Esophagus squamous epithelium (tissue), 5 donors: ENCODE data around the gene SFT2D2. TPM values are rescaled to one million over a fixed set of nuclear protein-coding genes. Genes with fewer than 3 reads are reported as not detected.

Experiments
- DNase-seq: peaks from one replicate; lab custom pipeline; 2025; lab: John Stamatoyannopoulos, UW
- H3K27ac ChIP-seq, 4 donors: fragments of 200-600 bp; sonication (generic); one replicate each; pipeline ENCODE4 v1.5.1; 2016 to 2019; ENCODE audit warnings: mild to moderate bottlenecking in 1 of 4
- H3K27me3 ChIP-seq, 4 donors: fragments of 200-600 bp; sonication (generic); 1 replicate in 3 of 4; 2 replicates in 1 of 4; pipeline versions ENCODE4 v1.5.1 to v1.6.0; 2017 to 2021; ENCODE audit warnings: antibody characterized with exemption in 1 of 4
- H3K36me3 ChIP-seq, 3 donors: fragments of 200-600 bp; sonication (generic); one replicate each; pipeline ENCODE4 v1.5.1; 2016 to 2019
- H3K4me1 ChIP-seq, 3 donors: fragments of 200-600 bp; sonication (generic); one replicate each; pipeline ENCODE4 v1.5.1; 2017 to 2019
- H3K4me3 ChIP-seq, 4 donors: fragments of 200-600 bp; sonication (generic); 1 replicate in 3 of 4; 2 replicates in 1 of 4; pipeline ENCODE4 v1.5.1; 2016 to 2019; ENCODE audit warnings: mild to moderate bottlenecking in 2 of 4, moderate library complexity in 1 of 4
- H3K9me3 ChIP-seq, 3 donors: fragments of 200-600 bp; sonication (generic); one replicate each; pipeline ENCODE4 v1.5.1; 2016 to 2019
- POLR2A ChIP-seq, 4 donors: fragments of 450-650 bp; IDR thresholded peaks; one replicate each; pipeline ENCODE4 v1.6.1; 2017; ENCODE audit warnings: antibody characterized with exemption in 4 of 4, mild to moderate bottlenecking in 4 of 4, moderate library complexity in 3 of 4
- WGBS, 2 donors: methylation state at CpG; one replicate each; pipeline ENCODE4 v1.1.5; 2018; 5-methylcytosine and 5-hydroxymethylcytosine counted together
- intact Hi-C: fragments of 100-400 bp; cut with DNase I; formaldehyde crosslinking; loops from one replicate; pipeline ENCODE4 v1.15.0; 2022
- total RNA-seq, 4 donors: library from RNA; depleted of rRNA; stranded (reverse); fragments of >200 nt; gene quantifications; one replicate each; pipeline ENCODE4 v1.1.0, GENCODE V29; 2016
- TF ChIP-seq, protein P1 (sequence below), 6 experiments: fragments of 450-650 bp in 4 of 6; fragments of 200-600 bp in 2 of 6; sonication (generic) in 2 of 6; IDR thresholded peaks; one replicate each; pipeline ENCODE4 v1.5.1; 2016 to 2019; ENCODE audit warnings: antibody characterized with exemption in 6 of 6, mild to moderate bottlenecking in 4 of 6, moderate library complexity in 4 of 6
- donor health status: DM: yes; HTN: yes; CAD: no.

Gene SFT2D2
- 10 to 100 TPM; 34.0 to 44.1 (median 40.1) TPM for total RNA-seq

DNA sequence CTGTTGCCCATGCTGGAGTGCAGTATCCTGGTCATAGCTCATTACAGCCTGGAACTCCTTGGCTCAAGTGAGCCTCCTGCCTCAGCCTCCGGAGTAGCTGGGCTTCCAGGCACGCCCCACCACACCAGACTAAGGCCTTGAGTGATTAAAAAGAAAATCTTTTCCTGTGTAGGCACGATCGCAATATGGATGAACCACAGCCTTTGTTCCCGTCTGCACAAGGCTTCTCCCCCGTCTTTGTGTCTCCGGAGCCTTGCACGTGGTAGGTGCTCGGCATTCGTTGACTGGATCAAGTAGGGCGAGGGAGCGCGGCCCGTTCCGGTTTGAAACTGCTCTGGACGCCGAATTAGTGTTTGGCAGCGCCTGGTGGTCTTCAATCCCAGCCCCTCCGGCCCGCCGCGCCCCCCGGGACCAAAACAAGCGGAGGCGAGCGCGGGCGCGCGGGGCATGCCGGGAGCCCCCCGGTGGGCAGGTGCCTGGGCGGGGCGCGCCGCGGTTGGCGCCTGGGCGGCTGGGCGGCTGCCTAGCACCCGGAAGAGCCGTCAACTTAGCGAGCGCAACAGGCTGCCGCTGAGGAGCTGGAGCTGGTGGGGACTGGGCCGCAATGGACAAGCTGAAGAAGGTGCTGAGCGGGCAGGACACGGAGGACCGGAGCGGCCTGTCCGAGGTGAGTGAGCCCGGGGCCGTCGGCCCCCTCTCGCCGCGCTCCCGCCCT lies at the start of gene SFT2D2:
Gene SFT2D2 (plus strand): TSS at position 529 of the 715 bp plus-strand sequence. CDS start 76 bp downstream, at position 605.
- 9 to 14% methylated on average over 1 to 10 of the region's 58 CpGs for WGBS, 2 donors
- Histone ChIP-seq H3K27ac (peak within 1 kb of the TSS; percentile 87 to 96 (median 94)), H3K27me3 (no peaks in the 10 kb centered on the region), H3K36me3 (peaks cover 0 to 12% (median 0%) of the 10 kb centered on the region in 3 donors), H3K4me3 (peak within 1 kb of the TSS; percentile 86 to 92 (median 90)), H3K4me1 (peaks cover 9 to 63% (median 35%) of the 10 kb centered on the region in 3 donors), H3K9me3 (no peaks in the 10 kb centered on the region)
- DNase-seq, result peak; percentile 15
- intact Hi-C loops, result no loop called here
- TF ChIP-seq POLR2A (IDR thresholded peaks at IDR 0.05), result peak in 3 of 4 donors; percentile 46 to 82 (median 76)
- TF ChIP-seq, protein P1, sequence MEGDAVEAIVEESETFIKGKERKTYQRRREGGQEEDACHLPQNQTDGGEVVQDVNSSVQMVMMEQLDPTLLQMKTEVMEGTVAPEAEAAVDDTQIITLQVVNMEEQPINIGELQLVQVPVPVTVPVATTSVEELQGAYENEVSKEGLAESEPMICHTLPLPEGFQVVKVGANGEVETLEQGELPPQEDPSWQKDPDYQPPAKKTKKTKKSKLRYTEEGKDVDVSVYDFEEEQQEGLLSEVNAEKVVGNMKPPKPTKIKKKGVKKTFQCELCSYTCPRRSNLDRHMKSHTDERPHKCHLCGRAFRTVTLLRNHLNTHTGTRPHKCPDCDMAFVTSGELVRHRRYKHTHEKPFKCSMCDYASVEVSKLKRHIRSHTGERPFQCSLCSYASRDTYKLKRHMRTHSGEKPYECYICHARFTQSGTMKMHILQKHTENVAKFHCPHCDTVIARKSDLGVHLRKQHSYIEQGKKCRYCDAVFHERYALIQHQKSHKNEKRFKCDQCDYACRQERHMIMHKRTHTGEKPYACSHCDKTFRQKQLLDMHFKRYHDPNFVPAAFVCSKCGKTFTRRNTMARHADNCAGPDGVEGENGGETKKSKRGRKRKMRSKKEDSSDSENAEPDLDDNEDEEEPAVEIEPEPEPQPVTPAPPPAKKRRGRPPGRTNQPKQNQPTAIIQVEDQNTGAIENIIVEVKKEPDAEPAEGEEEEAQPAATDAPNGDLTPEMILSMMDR (IDR thresholded peaks at IDR 0.05), result peak in 2 of 6 experiments; percentile 6 to 29

DNA sequence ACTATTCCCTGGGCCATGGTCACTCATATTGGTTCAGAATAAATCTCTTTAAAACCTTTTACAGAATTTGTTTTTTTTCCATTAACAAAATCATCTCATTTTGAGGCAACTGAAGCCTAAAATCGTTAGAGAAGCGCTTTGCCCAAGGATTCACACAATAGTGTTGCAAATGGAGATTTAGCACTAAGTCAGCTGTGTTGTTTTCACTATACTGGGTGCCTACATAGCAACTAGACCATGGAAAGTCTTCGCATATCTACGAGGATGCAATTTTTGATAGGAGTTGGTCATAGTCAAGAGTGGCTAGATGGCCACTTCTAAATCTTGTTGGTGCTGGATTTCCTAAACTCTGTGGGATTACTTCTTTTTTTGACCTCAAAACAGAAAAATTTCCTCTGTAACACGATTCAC lies 47.6 kb upstream of the SFT2D2 start:
- Histone ChIP-seq H3K4me3 (peak overlapping the region; percentile 88 to 92 (median 90)), H3K27me3 (no peaks in the 10 kb centered on the region), H3K4me1 (peaks cover 0 to 32% (median 11%) of the 10 kb centered on the region in 3 donors), H3K36me3 (no peaks in the 10 kb centered on the region), H3K27ac (peak overlapping the region; percentile 92 to 96 (median 94)), H3K9me3 (no peaks in the 10 kb centered on the region)
- TF ChIP-seq, protein P1 (IDR thresholded peaks at IDR 0.05), result no peak
- no peak for TF ChIP-seq POLR2A (IDR thresholded peaks at IDR 0.05)
- 69 to 74% methylated on average over 5 of the region's 5 CpGs for WGBS, 2 donors
- intact Hi-C loops, result no loop called here
- DNase-seq, result no peak

DNA sequence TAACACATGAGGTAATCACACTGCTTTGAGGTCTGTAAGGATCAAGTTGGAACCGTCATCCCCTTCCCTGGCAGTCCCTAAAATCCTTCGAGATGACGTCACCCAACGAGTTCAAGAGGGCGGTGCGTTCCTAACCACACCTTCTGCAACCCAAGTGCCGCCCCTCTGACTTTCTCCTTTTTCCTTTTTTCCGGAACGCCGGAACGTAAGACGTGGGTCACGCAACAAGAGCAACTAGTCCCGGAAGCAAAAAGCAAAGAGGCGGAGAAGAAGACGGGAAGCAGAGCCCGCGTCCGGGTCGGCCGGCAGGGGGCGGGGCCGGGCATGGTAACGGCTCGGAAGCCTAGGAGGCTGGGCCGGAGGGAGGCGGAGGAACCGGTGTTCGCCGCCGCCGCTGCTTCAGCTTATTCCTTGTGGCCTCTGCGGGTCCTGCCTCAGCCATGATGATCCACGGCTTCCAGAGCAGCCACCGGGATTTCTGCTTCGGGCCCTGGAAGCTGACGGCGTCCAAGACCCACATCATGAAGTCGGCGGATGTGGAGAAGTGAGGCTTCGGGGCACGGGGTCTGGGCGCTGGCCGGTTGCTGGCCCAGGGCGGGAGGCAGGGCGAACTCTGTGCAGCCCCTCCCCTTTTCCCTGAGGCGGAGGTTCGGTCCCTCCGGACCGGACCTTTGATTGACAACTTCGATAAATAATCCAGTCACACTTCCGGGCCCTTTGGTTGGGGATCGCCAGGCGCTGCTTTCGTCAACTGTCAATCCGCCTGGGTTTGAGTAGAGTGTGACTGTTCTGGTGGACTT lies 47.0 kb upstream of the SFT2D2 start, which contains the start of gene TIPRL:
Gene TIPRL (plus strand): TSS at position 325 of the 800 bp plus-strand sequence. CDS start 116 bp downstream, at position 441.
- peak; percentile 68 for DNase-seq
- H3K4me3 ChIP-seq, result peak within 1 kb of the TSS; percentile 88 to 92 (median 90)
- 0 to 1% methylated on average over 27 to 28 of the region's 56 CpGs for WGBS, 2 donors
- TF ChIP-seq POLR2A (IDR thresholded peaks at IDR 0.05), result peak in 3 of 4 donors; percentile 53 to 88 (median 78)
- TF ChIP-seq, protein P1 (IDR thresholded peaks at IDR 0.05), result peak; percentile 63 to 90 (median 83)
- intact Hi-C loops, result no loop called here
- H3K4me1 ChIP-seq, result peaks cover 0 to 32% (median 11%) of the 10 kb centered on the region in 3 donors
- peak within 1 kb of the TSS; percentile 92 to 96 (median 94) for H3K27ac ChIP-seq
- no peaks in the 10 kb centered on the region for H3K27me3 ChIP-seq
- peaks cover 0 to 2% (median 0%) of the 10 kb centered on the region in 3 donors for H3K36me3 ChIP-seq
- no peaks in the 10 kb centered on the region for H3K9me3 ChIP-seq

DNA sequence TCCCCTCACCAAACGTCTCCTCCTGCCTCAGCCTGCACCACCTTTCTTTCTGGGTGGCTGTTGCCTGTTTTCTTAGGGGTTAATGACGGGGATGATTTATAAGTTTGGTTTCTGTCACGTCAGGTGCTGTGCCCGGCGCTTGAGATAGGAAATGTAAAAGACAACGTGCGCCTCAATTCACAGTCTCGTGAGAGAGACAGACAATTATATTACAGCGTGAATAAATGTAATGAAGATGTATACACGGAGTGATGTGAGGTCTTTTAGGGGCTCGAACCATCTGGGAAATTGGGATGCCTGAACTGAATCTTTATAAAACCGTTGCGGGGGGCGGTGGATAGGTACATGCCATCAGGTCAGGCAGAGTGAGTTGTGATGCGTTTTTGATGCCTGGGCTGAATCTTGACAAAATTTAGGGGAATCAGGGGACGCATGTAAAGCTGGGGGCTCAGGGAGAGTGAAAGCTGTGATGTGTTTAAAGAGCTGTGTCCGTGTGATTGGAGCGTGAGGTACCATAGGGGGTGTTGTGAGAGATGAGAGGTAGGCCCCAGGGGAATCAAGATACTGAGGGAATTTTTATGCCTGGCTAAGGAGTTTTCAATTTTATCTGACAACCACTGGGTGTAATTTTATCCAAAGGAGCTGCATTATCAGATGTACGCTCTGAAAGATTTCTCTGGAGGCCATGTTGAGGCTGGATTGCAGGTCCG lies 46.2 kb upstream of the SFT2D2 start:
- 4% methylated on average over 19 to 20 of the region's 20 CpGs for WGBS, 2 donors
- no peaks in the 10 kb centered on the region for H3K27me3 ChIP-seq

More for the DNA sequence above, 46.2 kb upstream of the SFT2D2 start:
- H3K4me1 ChIP-seq, result peaks cover 0 to 32% (median 11%) of the 10 kb centered on the region in 3 donors
- peak overlapping the region; percentile 92 to 96 (median 94) for H3K27ac ChIP-seq
- peak overlapping the region; percentile 88 to 92 (median 90) for H3K4me3 ChIP-seq
- TF ChIP-seq POLR2A (IDR thresholded peaks at IDR 0.05), result no peak
- TF ChIP-seq, protein P1 (IDR thresholded peaks at IDR 0.05), result no peak
- no peaks in the 10 kb centered on the region for H3K9me3 ChIP-seq
- H3K36me3 ChIP-seq, result peaks cover 0 to 7% (median 0%) of the 10 kb centered on the region in 3 donors
- no peak for DNase-seq
- intact Hi-C loops, result no loop called here
